HG03097 (cell line): ENCODE results near the gene TAF1.
"Not testable (repeated sequence)": the region's sequence is repeated elsewhere in the genome, so short reads cannot be mapped to it uniquely, and the experiment has no call there.

Experiments
- ATAC-seq: cut with Tn5 transposase; IDR thresholded peaks from one replicate; pipeline ENCODE4 v1.9.1; 2021; ENCODE audit not compliant: unreplicated experiment, low FRiP score

Gene TAF1

DNA sequence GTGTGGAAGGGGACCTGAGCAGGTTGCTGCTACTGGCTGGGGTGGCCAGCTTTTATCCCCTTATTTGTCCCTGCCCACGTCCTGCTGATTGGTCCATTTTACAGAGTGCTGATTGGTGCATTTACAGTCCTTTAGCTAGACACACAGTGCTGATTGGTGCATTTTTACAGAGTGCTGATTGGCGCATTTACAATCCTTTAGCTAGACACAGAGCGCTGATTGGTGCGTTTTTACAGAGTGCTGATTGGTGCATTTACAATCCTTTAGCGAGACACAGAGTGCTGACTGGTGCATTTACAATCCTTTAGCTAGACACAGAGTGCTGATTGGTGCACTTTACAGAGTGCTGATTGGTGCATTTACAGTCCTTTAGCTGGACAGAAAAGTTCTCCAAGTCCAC lies 135.9 kb downstream of the TAF1 start:
- ATAC-seq: not testable (repeated sequence)

DNA sequence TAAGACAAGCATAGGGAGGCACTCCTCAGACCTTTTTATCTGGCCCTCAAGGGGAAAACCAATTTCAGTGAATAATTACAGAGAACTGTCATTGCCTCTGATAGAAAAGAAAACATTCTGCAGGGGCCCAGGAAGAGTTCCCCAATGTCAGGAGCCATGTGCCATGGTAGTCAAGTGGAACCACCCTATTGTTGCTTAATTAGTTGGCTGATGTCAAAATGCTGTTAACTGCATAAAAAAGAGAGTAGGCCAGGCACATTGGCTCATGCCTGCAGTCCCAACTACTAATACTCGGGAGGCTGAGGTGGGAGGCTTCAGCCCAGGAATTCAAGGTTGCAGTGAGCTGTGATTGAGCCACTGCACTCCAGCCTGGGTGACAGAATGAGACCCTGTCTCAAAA lies 138.2 kb downstream of the TAF1 start:
- ATAC-seq: no peak

DNA sequence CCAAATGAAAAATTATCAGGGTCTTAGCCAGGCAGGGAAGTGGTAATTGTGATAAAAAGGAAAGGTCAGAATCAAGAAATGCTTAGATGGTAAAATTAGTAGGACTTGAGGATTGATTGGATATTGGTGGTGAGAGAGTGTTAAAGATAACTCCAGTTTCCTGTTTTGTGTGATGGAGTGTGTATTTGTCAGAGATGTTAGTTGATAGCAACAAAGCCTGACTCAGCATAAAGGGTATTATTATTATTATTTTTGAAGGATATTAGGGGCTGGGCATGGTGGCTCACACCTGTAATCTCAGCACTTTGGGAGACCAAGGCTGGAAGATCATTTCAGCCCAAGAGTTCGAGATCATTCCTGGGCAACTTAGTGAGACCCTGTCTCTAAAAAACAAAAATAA lies 143.1 kb downstream of the TAF1 start:
- no peak for ATAC-seq

DNA sequence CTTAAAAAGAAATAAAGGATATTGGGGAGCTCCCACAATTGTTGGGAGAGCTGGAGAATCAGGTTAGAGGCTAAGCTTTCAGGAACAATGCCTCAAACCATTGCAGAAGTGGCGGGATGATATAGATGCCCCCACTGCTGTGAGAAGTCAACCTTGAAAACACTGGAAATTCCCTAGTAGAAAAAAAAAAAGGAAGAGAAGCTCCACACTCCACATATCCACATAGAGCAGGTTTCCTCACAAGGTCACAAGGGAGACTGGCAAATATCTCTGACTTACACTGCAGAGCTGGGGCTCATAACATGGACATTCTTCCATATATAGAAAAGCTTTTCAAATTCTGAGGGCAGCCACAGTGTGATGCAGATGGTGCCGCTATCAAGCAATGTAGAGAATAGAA lies 144.0 kb downstream of the TAF1 start:
- ATAC-seq: no peak

DNA sequence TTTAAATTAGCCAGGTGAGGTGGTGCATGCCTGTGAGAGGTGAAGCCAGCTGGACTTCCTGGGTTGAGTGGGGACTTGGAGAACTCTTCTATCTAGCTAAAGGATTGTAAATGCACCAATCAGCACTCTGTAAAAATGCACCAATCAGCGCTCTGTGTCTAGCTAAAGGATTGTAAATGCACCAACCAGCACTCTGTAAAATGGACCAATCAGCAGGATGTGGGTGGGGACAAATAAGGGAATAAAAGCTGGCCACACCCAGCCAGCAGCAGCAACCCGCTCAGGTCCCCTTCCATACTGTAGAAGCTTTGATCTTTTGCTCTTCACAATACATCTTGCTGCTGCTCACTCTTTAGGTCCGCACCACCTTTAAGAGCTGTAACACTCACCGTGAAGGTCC lies 147.6 kb downstream of the TAF1 start:
- not testable (repeated sequence) for ATAC-seq

DNA sequence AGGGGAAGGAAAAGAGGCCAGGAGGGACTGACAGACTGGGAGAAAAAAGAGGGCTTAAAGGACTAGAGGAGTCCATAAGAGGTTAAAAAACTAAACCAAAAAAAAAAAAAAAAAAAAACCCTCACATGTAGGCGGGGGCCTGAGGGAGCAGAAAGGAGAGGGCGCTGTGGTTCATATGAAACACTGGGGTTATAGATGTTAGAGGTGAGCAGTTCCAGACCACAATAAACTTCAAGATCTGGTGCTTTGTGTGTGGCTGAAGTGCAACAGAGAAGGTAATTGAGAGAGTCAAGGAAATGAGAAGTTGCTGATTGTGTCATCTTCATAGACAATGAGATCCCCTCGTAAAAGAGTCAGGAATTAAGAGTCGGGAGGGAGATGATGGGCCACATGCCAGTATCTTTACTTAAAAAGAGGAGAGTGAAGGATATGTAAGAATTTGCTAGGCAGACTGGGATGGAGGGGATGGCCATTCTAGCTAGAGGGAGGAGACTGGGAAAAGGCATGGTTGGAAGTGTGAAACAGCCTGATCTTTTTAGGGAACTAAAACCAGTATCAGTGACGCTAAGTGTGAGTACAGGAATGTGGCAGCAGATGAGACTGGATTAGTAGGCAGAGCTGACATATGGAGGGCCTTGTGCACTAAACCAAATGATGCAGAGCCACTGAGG lies 148.3 kb downstream of the TAF1 start:
- peak; percentile 71 for ATAC-seq

DNA sequence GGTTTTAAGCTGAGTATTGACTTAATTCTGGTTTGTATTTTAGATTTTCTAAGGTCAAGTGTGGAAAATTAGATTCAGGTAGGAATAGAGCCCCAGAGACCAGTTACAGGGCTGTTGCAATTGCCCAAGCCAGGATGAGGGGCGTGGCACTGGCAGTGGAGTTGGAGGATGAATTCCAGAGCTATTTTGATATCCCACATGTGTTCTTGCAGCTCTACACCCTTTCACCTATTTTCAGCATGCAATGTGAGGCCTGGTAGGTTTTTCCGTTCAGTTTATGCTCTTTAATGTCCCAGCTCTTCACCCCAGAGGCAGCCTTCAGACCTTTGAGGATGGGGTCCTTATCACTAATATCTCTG lies 148.9 kb downstream of the TAF1 start:
- ATAC-seq: no peak
